GM19193 (cell line): ENCODE results near the gene ECHS1.

Experiments used
- POLR2A ChIP-seq: IDR thresholded peaks from 4 replicates; pipeline ENCODE4 v1.6.1; 2011; ENCODE audit not compliant: insufficient read depth, insufficient read length; ENCODE audit errors: extremely low read depth

Gene ECHS1

GRCh38 chr10:133375357-133376115, 2.4 kb upstream of the ECHS1 start:
- no peak for TF ChIP-seq POLR2A

DNA sequence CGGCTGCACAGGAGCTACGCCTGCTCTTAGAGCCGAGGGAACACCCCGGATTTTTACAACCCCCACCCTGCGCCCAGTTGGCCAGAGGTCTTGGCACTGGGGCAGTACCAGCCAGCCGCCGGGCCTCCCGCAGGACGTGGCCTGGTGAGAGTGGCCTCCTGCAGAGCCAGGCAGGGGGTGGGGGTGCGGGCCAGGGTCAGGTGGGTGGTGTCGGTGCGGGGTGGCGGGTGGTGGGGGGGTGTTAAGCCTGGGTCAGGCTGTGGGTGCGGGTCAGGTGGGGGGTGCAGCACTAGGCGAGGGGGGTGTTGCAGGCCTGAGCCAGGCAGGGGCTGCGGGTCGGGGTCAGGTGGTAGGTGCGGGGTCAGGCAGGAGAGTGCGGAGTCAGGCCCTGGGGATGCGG, 647 bp downstream of the ECHS1 start:
- TF ChIP-seq POLR2A: no peak

DNA sequence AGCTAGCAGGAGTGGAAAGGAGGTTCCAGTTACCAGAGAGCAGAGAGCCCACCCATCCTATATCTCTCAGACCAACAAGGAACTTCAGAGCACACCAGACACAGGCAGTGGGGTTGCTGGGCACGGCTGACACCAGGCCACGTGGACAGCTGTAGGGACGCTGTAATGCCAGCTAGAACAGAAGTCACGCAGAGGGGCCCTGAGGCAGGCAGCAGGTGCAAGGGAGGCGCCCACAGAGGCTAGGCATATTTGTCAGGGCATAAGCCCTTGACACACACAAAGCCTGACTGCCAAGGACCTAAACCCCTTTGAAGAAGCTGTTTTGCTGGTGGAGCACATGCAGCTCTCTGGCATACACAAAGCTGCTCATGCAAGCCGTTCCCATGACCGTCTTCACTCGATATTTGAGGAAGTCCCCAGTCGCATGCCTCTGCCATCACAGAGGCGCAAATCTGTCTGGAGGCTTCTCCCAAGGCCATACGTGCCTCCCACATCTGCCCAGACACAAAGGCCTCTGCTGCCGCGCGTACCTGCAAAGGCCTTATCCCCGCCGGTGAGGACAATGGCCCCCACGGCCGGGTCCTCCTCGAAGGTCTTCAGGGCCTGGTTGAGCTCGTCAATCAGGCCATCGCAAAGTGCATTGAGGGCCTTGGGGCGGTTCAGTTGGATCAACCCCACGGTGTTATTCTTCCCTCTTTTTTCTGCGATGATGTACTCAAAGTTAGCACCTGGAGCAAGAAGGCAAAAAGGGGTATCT, 2.9 kb downstream of the ECHS1 start:
- TF ChIP-seq POLR2A: no peak

DNA sequence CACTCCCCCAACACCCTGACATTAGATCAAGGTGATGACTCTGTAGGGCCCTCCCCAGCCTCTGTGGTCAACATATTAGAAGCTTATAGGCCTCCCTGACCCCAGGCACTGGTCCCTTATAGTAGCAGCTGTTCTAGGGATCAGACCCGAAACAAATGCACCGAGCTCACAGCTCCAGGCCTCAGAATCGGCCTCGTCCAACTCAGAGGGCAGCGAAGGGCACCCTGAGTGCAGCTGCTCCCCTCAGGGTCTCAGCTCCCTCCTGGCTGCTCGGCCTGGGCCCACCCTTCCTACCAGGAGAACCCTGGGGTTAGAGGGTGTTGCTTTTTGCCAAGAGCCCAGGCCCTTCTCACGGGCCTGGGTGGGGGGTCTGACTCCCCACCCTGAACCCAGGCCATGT, 5.0 kb downstream of the ECHS1 start:
- no peak for TF ChIP-seq POLR2A

DNA sequence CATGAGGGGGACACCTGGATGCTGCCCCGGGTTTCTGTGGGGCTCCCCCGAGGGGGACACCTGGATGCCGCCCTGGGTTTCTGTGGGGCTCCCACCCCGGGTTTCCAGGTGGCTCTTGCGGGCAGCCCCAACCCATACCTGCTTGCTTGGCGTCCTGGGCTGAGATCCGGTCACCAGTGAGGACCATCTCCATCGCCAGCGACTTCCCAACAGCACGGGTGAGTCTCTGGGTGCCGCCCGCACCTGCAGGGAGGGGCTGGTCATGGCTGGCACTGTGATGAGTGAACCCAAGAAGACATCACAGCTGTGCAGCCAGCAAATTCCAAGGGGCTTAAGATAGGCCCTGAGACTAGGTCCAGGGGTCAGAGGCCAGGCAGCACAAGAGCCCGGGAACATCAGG, 6.4 kb downstream of the ECHS1 start:
- no peak for TF ChIP-seq POLR2A

DNA sequence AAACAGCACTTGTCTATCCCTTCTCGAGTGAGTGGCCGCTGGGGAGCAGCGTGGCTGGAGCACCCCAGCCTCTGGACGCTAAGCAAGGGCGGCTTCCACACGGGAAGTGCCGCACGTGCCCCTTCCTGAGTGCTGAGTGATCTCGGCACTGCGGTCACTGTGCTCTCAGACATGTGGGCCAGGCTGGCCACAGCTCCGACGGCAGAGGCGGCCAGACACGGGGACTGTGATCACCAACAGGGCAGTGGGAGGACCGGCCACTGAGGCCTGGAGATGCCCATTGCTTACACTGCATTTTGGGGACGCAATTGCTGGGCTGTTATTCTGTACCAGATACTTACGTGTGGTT, 7.0 kb downstream of the ECHS1 start:
- TF ChIP-seq POLR2A: no peak

DNA sequence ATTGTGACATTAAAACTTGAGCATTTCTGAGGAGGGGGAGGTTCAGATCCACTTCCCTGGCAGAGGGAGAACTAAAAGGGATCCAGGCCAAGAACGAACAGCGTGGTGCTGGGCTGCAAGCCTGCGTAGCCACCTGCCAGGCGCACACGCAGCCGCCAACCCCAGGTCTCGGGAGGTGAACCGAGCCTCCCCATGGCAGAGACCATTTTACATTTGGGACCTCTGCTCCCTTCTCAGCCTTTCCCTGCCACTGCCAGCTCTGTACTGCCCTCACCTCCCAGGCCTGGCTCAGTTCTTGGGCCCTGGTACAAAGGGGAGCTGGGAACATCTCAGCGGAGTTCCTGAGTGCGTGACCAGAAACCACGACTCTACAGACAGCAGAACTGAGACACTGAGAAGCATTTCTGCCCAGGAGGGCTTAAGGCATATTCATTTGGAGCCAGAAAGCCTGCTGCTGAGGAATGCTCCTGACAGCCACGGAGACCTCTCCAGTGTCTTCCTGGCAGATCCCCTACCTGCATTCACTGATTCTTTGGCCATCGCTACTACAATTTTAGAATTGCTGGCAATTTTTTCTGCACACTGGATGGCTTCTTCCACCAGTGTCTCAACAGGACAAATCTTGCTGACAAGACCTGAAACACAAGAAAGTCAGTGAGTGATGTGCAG, 7.6 kb downstream of the ECHS1 start:
- TF ChIP-seq POLR2A: no peak

DNA sequence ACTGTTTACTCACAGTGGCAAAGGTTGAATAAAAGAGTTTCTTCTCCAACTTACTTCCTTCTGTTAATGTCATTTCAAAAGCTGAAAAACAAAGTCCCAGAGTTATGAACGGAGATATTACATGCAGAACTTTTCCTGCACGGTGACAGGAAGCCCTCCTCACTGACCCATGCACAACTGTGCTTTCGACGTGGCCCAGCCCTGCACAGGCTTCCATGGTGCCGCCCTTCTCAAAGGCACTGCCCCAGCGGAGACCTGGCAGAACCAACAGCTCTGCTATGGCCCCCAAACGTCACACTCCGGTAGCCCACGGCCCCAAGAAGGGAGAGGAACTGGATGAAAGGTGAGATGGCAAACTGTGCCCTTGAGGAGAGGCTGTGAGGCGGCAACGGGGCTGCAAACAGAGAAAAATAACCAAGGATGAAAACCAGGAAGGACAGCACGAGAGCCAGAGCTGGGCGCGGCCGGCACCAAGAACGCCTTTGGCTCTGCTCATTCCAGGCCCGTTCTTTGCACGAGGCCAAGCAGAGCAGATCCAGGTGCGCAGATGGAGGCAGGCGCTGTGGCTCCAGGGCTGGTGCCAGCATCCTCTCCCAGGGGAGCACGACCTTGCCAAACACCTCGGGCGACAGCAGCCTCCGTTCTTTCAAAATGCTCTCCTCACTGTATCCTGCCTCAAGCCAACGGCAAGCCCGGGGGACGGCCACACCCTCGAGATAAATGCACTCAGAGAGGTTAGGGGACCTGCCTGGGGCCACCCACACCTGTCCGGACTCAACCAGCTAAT, 8.3 kb downstream of the ECHS1 start:
- TF ChIP-seq POLR2A: no peak

- TF ChIP-seq POLR2A: no peak
Measured at GRCh38 chr10:133362846-133363245, 10.3 kb downstream of the ECHS1 start.

DNA sequence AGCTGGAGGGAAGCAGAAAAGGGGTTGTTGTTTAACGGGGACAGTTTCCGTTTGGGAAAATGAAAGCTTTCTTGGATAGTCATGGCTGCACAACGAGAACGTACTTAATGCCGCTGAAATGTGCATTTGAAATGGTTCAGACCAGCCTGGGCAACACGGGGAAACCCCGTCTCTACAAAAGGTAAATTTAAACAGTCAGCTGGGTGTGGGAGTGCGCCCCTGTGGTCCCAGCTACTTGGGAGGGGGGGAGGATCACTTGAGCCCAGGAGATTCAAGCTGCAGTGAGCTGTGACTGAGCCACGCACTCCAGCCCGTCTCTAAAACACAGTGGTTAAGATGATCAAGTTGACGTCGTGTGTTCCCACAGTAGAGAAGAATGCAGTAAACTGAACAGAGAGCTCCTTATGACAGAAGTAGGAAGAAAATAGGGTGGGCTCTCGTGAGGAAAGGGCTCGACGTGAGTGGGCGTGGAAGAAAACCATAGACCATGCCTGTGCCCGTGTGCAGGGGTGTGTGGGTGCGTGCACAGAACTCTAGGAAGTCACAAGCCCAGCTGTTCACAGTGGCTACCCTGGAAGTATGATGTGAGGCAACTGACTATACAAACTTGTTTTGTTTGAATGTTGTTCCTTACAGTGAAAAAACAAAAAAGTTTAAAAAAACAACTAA, 11.2 kb downstream of the ECHS1 start:
- no peak for TF ChIP-seq POLR2A

DNA sequence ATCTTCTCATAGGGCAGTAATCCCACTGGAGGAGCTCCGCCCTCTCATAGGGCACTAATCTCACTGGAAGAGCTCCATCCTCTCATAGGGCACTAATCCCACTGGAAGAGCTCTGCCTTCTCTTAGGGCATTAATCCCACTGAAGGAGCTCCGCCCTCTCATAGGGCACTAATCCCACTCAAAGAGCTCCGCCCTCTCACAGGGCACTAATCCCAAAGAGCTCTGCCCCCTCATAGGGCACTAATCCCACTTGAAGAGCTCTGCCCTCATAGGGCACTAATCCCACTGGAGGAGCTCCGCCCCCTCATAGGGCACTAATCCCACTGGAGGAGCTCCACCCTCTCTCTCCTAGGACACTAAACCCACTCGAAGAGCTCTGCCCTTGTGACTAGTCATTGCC, 11.9 kb downstream of the ECHS1 start:
- no peak for TF ChIP-seq POLR2A

DNA sequence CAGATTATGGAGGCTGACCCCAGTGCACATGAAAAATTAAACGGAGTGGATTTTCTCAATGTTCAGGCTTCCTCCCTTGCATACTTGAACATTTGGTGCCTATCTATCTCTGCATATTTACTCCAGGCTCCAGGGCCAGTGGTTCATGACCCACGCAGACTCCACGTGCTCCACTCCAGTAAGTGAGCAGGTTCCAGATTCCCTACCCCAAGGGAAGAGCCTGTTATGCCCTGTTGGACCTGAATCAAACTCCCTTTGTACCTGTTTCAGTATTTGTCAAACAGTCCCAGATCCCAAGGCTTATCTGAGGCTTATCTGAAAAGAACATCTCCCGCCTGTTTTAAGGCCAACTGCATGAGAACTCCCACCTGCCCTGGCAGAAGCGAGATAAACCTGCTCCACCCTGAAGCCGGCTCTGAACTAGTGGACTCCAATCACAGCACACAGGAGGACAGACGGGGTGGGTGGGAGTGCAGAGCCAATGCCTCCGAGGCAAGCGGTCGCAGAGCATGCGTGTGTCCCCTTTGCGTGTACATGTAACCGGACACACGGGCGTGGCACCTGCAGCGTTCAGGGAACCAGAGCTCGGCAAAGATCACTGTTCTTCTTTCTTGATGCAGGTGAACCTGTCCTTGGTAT, 13.1 kb downstream of the ECHS1 start:
- TF ChIP-seq POLR2A: no peak

- no peak for TF ChIP-seq POLR2A
Measured at GRCh38 chr10:133359554-133359971, 13.6 kb downstream of the ECHS1 start.

GRCh38 chr10:133358925-133359310, 14.2 kb downstream of the ECHS1 start:
- no peak for TF ChIP-seq POLR2A

- TF ChIP-seq POLR2A: no peak
Measured at GRCh38 chr10:133358162-133358924, 14.8 kb downstream of the ECHS1 start.
